Right lobe of liver (tissue), 6 donors: ENCODE results near the gene SELENOM. TPM values are rescaled to one million over a fixed set of nuclear protein-coding genes. Genes with fewer than 3 reads are reported as not detected.
"Not testable (repeated sequence)": the region's sequence is repeated elsewhere in the genome, so short reads cannot be mapped to it uniquely, and the experiment has no call there.

Source experiments
- ATAC-seq, 4 donors: fragments of 200-7000 bp; cut with Tn5 transposase; one replicate each; pipeline ENCODE4 v1.9.1; 2020; ENCODE audit warnings: mild to moderate bottlenecking in 4 of 4, moderate library complexity in 4 of 4
- DNase-seq, 3 donors: peaks; one replicate each; pipeline ENCODE4 v3.0.0-alpha.2; 2020
- H3K27ac ChIP-seq, 3 donors: fragments of 200-600 bp; one replicate each; pipeline ENCODE4 v1.8.0; 2022
- H3K27me3 ChIP-seq, 2 donors: fragments of 200-600 bp; one replicate each; pipeline ENCODE4 v1.8.0; 2022
- H3K36me3 ChIP-seq, 4 donors: fragments of 200-600 bp; sonication (generic) in 1 of 4; one replicate each; pipeline versions ENCODE4 v1.5.1 to v1.8.0; 2017 to 2022; ENCODE audit warnings: control low read depth in 1 of 4
- H3K4me1 ChIP-seq, 4 donors: fragments of 200-600 bp; sonication (generic) in 1 of 4; one replicate each; pipeline versions ENCODE4 v1.5.1 to v1.8.0; 2017 to 2022; ENCODE audit warnings: control low read depth in 1 of 4
- H3K4me3 ChIP-seq, 3 donors: fragments of 200-600 bp; one replicate each; pipeline ENCODE4 v1.8.0; 2022
- H3K9me3 ChIP-seq, 4 donors: fragments of 200-600 bp; sonication (generic) in 1 of 4; one replicate each; pipeline versions ENCODE4 v1.5.1 to v1.8.0; 2017 to 2022; ENCODE audit warnings: control low read depth in 1 of 4
- POLR2A ChIP-seq: fragments of 450-650 bp; IDR thresholded peaks from one replicate; pipeline ENCODE4 v1.6.1; 2017; ENCODE audit warnings: antibody characterized with exemption, mild to moderate bottlenecking
- WGBS: methylation state at CpG from one replicate; pipeline ENCODE4 v1.1.6; 2018; ENCODE audit warnings: low coverage, low lambda C conversion rate; ENCODE audit not compliant: insufficient coverage; ENCODE audit errors: missing lambda C conversion rate; 5-methylcytosine and 5-hydroxymethylcytosine counted together
- intact Hi-C, 2 donors: fragments of 100-400 bp; cut with DNase I; formaldehyde crosslinking; loops; one replicate each; pipeline versions ENCODE4 v1.11.2 to v1.14.1; 2022
- total RNA-seq, 6 experiments: library from RNA; depleted of rRNA in 2 of 6; stranded (reverse); fragments of >200 nt in 2 of 6; fragmentation: NEBNext Ultra II Directional in 3 of 6; extraction: Animal tissue kit (Norgen Biotek cat#: 25700) in 3 of 6; gene quantifications; one replicate each; pipeline versions ENCODE4 v1.1.0 to v1.2.4, GENCODE V29; 2016 to 2023
- TF ChIP-seq, protein P1 (sequence below), 4 donors: fragments of 200-600 bp in 3 of 4; fragments of 450-650 bp in 1 of 4; IDR thresholded peaks; one replicate each; pipeline versions ENCODE4 v1.5.1 to v1.8.0; 2016 to 2022; ENCODE audit warnings: antibody characterized with exemption in 4 of 4, mild to moderate bottlenecking in 2 of 4
- donor health status: DM: no; HTN: yes; CAD: no.
- donor health status: DM: no; HTN: no; CAD: no.
- donor health status: DM: no; HTN: no; CAD: no.
- donor health status: DM: no; HTN: yes; CAD: no.
- donor health status: DM: no; HTN: yes; CAD: no.

The SELENOM gene
- total RNA-seq, 6 experiments from 2014 or later: 4.7 to 52.0 (median 9.4) TPM

DNA sequence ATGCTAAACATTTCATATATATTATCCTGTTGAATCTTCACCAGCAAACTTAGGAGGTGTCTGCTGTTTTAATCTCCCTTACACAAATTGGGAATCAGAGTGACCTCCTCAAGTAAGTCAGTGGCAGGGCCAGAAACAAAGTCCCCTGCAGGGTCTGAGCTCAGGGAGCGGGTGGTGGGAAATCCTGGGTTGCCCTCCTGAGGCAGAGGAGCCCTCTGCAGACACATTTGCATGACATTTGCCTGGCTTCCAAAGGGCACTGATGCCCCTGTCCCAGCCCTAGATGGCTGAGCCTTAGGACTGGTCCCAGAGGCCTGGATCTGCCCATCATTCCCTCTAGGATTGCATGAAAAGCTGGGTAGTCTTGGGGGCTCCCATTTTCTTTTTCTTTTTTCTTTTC, 13.3 kb upstream of the SELENOM start:
- DNase-seq: no peak
- TF ChIP-seq POLR2A: no peak
- TF ChIP-seq, protein P1, sequence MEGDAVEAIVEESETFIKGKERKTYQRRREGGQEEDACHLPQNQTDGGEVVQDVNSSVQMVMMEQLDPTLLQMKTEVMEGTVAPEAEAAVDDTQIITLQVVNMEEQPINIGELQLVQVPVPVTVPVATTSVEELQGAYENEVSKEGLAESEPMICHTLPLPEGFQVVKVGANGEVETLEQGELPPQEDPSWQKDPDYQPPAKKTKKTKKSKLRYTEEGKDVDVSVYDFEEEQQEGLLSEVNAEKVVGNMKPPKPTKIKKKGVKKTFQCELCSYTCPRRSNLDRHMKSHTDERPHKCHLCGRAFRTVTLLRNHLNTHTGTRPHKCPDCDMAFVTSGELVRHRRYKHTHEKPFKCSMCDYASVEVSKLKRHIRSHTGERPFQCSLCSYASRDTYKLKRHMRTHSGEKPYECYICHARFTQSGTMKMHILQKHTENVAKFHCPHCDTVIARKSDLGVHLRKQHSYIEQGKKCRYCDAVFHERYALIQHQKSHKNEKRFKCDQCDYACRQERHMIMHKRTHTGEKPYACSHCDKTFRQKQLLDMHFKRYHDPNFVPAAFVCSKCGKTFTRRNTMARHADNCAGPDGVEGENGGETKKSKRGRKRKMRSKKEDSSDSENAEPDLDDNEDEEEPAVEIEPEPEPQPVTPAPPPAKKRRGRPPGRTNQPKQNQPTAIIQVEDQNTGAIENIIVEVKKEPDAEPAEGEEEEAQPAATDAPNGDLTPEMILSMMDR (IDR thresholded peaks at IDR 0.05): no peak
- WGBS: no CpG with 5 or more reads among the region's 1 CpG
- no peak overlapping the region for H3K4me3 ChIP-seq
- H3K27me3 ChIP-seq: no peaks in the 10 kb centered on the region
- peaks cover 0 to 4% (median 0%) of the 10 kb centered on the region in 4 donors for H3K4me1 ChIP-seq
- intact Hi-C loops: no loop called here
- no peak overlapping the region for H3K27ac ChIP-seq
- ATAC-seq: no peak
- H3K36me3 ChIP-seq: no peaks in the 10 kb centered on the region
- no peaks in the 10 kb centered on the region for H3K9me3 ChIP-seq

DNA sequence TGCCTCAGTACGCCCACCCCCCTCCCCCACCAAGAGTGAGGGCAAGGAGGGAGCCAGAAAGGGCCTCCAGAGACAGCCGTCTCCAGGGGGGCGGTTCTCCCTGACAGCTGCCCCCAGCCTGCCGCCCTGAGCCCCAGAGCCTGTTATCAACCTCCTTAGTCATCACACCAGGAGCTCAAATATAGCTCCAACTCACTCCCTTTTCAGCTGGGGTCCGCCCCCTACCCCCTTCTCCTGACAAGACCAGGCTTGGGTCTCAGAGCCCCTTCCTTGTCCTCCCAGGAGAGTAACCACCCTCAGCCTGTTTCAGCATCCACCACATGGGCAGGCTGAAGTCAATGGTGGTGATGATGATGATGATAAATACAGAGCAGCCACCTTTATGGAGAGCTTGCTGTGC, 12.9 kb upstream of the SELENOM start:
- no peaks in the 10 kb centered on the region for H3K9me3 ChIP-seq
- no peak overlapping the region for H3K27ac ChIP-seq
- no peak for ATAC-seq
- no CpG with 5 or more reads among the region's 5 CpGs for WGBS
- H3K27me3 ChIP-seq: no peaks in the 10 kb centered on the region
- H3K36me3 ChIP-seq: no peaks in the 10 kb centered on the region
- no peak overlapping the region for H3K4me3 ChIP-seq
- H3K4me1 ChIP-seq: peaks cover 0 to 4% (median 0%) of the 10 kb centered on the region in 4 donors
- no peak for DNase-seq
- TF ChIP-seq POLR2A: no peak
- TF ChIP-seq, protein P1 (IDR thresholded peaks at IDR 0.05): no peak
- intact Hi-C loops: no loop called here

DNA sequence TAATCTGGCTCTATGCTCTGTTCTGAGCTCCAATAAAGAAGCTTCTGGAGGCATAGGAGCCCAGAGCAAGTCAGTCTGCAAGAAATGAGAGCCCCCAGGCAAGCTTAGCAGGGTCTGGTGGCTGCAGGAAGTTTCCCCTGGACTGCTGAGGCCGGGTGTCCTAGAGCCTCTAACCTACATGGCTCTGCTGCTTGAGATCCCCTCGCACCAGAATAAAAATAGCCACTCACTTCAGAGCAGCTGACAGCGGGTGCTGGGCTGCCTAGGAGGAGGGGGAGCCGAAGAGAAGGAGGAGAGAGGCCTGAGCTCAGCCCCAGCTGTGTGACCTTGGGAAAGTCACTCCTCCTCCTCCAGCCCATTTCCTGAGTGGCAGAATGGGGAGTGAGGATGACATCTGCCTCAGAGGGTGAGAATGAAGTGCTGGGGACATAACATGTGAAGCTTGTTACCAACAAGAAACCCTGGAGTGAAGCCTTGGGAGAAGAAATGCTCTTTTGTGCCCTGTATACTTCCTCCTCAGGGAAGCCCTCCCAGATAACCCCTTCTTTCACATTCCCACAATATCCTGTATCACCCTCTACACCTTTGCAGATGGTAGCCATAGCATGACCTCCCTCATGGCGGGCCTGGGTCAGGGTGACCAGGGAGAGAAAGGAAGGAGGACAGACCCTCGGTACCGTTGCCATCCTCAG, 11.8 kb upstream of the SELENOM start:
- no peaks in the 10 kb centered on the region for H3K9me3 ChIP-seq
- no peaks in the 10 kb centered on the region for H3K27me3 ChIP-seq
- no peak for DNase-seq
- no peak overlapping the region for H3K27ac ChIP-seq
- no peaks in the 10 kb centered on the region for H3K36me3 ChIP-seq
- intact Hi-C loops: no loop called here
- WGBS: 90% methylated on average over 2 of the region's 7 CpGs
- ATAC-seq: no peak
- TF ChIP-seq POLR2A: no peak
- TF ChIP-seq, protein P1 (IDR thresholded peaks at IDR 0.05): no peak
- H3K4me1 ChIP-seq: peaks cover 0 to 4% (median 0%) of the 10 kb centered on the region in 4 donors
- no peak overlapping the region for H3K4me3 ChIP-seq

DNA sequence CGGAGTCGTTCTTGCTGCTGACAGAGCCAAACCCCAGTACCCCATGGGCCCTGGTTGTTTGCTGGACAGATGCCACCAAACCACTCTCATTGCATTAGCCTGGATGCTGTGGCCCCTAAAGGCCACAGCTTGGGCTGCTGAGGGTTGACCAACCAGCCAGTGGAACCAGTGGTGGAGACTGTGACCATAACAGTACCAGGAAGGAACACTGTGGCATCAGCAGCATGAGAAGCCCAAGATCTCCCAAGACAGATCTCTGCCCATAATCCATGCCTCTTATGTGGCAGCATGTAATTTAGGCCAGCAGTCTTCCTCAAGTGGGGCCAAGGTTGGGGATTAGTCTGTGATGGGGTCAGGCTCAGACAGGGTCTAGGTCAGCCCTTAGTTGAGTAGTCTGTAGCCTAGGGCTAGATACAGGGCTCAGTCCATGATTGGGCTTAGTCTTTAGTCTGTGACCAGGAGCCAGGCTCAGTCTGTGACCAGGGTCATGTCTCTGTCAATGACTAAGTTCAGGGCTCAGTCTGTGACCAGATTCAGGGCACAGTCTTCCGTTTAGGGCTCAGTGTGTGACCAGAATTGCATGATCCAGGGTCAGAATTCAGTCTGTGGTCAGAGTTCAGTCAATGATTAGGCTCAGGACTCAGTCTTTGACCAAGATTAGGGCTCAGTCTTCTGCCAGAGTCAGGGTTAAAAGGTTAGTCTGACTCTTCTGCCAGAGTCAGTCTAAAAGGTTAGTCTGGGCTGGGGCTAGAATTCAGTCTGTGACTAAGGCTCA, 10.9 kb upstream of the SELENOM start:
- Histone ChIP-seq H3K27ac (no peak overlapping the region), H3K4me3 (no peak overlapping the region), H3K9me3 (no peaks in the 10 kb centered on the region), H3K36me3 (no peaks in the 10 kb centered on the region), H3K27me3 (no peaks in the 10 kb centered on the region), H3K4me1 (peaks cover 0 to 4% (median 0%) of the 10 kb centered on the region in 4 donors)
- no peak for TF ChIP-seq POLR2A
- TF ChIP-seq, protein P1 (IDR thresholded peaks at IDR 0.05): no peak
- no peak for DNase-seq
- intact Hi-C loops: no loop called here
- ATAC-seq: no peak
- WGBS: no CpG with 5 or more reads among the region's 3 CpGs

DNA sequence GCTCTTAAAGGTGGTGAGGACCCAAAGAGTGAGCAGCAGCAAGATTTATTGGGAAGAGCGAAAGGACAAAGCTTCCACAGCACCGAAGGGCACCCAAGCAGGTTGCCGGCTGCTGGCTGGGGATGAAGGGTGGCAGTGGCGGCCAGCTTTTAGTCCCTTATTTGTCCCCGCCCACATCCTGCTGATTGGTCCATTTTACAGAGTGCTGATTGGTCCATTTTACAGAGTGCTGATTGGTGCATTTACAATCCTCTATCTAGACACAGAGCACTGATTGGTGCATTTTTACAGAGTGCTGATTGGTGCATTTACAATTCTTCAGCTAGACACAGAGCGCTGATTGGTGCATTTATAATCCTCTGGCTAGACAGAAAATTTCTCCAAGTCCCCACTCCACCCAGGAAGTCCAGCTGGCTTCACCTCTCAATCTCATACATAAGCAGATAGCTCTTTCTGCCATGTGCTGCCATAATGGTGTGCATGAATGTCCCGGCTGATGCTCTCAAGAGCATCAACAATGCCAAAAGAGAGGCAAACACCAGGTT, 5.3 kb upstream of the SELENOM start:
- intact Hi-C loops, H3K36me3 ChIP-seq: not testable (repeated sequence)
- 86% methylated on average over 5 of the region's 7 CpGs for WGBS

More for the DNA sequence above, 5.3 kb upstream of the SELENOM start:
- DNase-seq, ATAC-seq, H3K27ac ChIP-seq, H3K9me3 ChIP-seq, H3K4me3 ChIP-seq, H3K27me3 ChIP-seq, H3K4me1 ChIP-seq: not testable (repeated sequence)
